CD8-positive, alpha-beta memory T cell (primary cell): ENCODE results near the gene TNFRSF12A. TPM values are rescaled to one million over a fixed set of nuclear protein-coding genes. Genes with fewer than 3 reads are reported as not detected.
"Not testable (repeated sequence)": the region's sequence is repeated elsewhere in the genome, so short reads cannot be mapped to it uniquely, and the experiment has no call there.

Experiments used
- CTCF ChIA-PET: fragments of 350-600 bp; sonication (Branson Sonifier 250); formaldehyde crosslinking; loops from one replicate; lab custom pipeline; 2021; ENCODE audit warnings: antibody characterized with exemption; lab: Charles Lee
- POLR2A ChIA-PET: fragments of 350-600 bp; sonication (Branson Sonifier 250); formaldehyde crosslinking; loops from one replicate; lab custom pipeline; 2021; ENCODE audit warnings: antibody characterized with exemption; lab: Charles Lee
- DNase-seq, 5 donors: peaks; one replicate each; pipeline versions ENCODE4 v3.0.0 to v3.0.0-alpha.2; 2020 to 2022; ENCODE audit warnings: mixed read lengths in 1 of 5
- H3K27ac ChIP-seq: one replicate; pipeline ENCODE4 v1.7.0; 2013; ENCODE audit warnings: low read depth, mild to moderate bottlenecking, low read length, moderate library complexity
- H3K27me3 ChIP-seq: 2 replicates; pipeline ENCODE4 v1.7.0; 2013; ENCODE audit warnings: low read length, mild to moderate bottlenecking; ENCODE audit not compliant: insufficient read depth, poor library complexity, severe bottlenecking
- H3K36me3 ChIP-seq: 2 replicates; pipeline ENCODE4 v1.7.0; 2013; ENCODE audit warnings: mild to moderate bottlenecking, low read length, moderate library complexity; ENCODE audit not compliant: insufficient read depth
- H3K4me1 ChIP-seq: 2 replicates; pipeline ENCODE4 v1.7.0; 2013; ENCODE audit warnings: mild to moderate bottlenecking, low read length, moderate library complexity; ENCODE audit not compliant: insufficient read depth
- H3K4me3 ChIP-seq: 2 replicates; pipeline ENCODE4 v1.7.0; 2013; ENCODE audit warnings: mild to moderate bottlenecking, low read length
- H3K9me3 ChIP-seq: 2 replicates; pipeline ENCODE4 v1.7.0; 2013; ENCODE audit warnings: mild to moderate bottlenecking, low read length
- H3K27ac Mint-ChIP-seq, 8 donors: one replicate each; pipeline ENCODE4 v1.8.0; 2020 to 2021; ENCODE audit warnings: mixed read lengths in 8 of 8, mild to moderate bottlenecking in 6 of 8, inconsistent platforms in 3 of 8, moderate library complexity in 3 of 8
- H3K27me3 Mint-ChIP-seq, 2 donors: one replicate each; pipeline ENCODE4 v1.8.0; 2020 to 2021; ENCODE audit warnings: mixed read lengths in 2 of 2, mild to moderate bottlenecking in 1 of 2, moderate library complexity in 1 of 2
- H3K36me3 Mint-ChIP-seq, 3 donors: one replicate each; pipeline ENCODE4 v1.8.0; 2020 to 2021; ENCODE audit warnings: mixed read lengths in 3 of 3, inconsistent platforms in 1 of 3, mild to moderate bottlenecking in 1 of 3
- H3K4me1 Mint-ChIP-seq, 3 donors: one replicate each; pipeline ENCODE4 v1.8.0; 2020 to 2021; ENCODE audit warnings: mixed read lengths in 3 of 3, inconsistent platforms in 1 of 3, mild to moderate bottlenecking in 1 of 3
- H3K4me3 Mint-ChIP-seq, 7 donors: one replicate each; pipeline ENCODE4 v1.8.0; 2020 to 2021; ENCODE audit warnings: mixed read lengths in 7 of 7, mild to moderate bottlenecking in 6 of 7, moderate library complexity in 4 of 7, inconsistent platforms in 2 of 7
- H3K9me3 Mint-ChIP-seq, 5 donors: one replicate each; pipeline ENCODE4 v1.8.0; 2020 to 2022; ENCODE audit warnings: mixed read lengths in 5 of 5, mild to moderate bottlenecking in 3 of 5, moderate library complexity in 2 of 5, inconsistent platforms in 1 of 5
- polyA plus RNA-seq: library from polyadenylated mRNA; unstranded; fragments of 300-500 nt; fragmentation: Illumina TruSeq; gene quantifications from one replicate; pipeline ENCODE4 v1.2.3, GENCODE V29; 2021
- total RNA-seq, 2 experiments: library from RNA; stranded (reverse); gene quantifications; one replicate each; pipeline ENCODE4 v1.2.3, GENCODE V29; 2021

Gene TNFRSF12A
- total and polyA plus RNA-seq, 3 experiments from 2014 or later: 2.1 to 4.5 (median 3.7) TPM

- not testable (repeated sequence) for DNase-seq, H3K9me3 ChIP-seq, H3K9me3 Mint-ChIP-seq, H3K4me3 ChIP-seq, H3K27me3 Mint-ChIP-seq, H3K27ac ChIP-seq, H3K36me3 ChIP-seq, H3K27me3 ChIP-seq
- CTCF ChIA-PET: interaction anchor here (1.0 to 6.4 kb wide), 6 partner anchors 9 to 74 kb away, joined by 3 to 190 read pairs (median 4); partner anchors contain the start of genes IL32 and ZNF213
- H3K4me1 ChIP-seq: peaks cover 42% of the 10 kb centered on the region
- H3K4me1 Mint-ChIP-seq: peaks cover 43 to 75% (median 58%) of the 10 kb centered on the region in 3 donors
- H3K4me3 Mint-ChIP-seq: peak overlapping the region in 6 of 7 donors; percentile 55 to 81 (median 75)
- peaks cover 0 to 33% (median 6%) of the 10 kb centered on the region in 3 donors for H3K36me3 Mint-ChIP-seq
- H3K27ac Mint-ChIP-seq: peak overlapping the region in 6 of 8 donors; percentile 72 to 95 (median 90)
- POLR2A ChIA-PET: interaction anchor here (1.4 to 2.0 kb wide), 3 partner anchors 24 to 74 kb away, joined by 3 to 8 read pairs (median 4); no protein-coding TSS in a partner anchor
Observed at GRCh38 chr16:3055734-3056115, 35.6 kb downstream of the TNFRSF12A start.

- peak overlapping the region; percentile 59 to 96 (median 68) for H3K4me3 Mint-ChIP-seq
- no peaks in the 10 kb centered on the region for H3K9me3 ChIP-seq
- no peaks in the 10 kb centered on the region for H3K9me3 Mint-ChIP-seq
- H3K36me3 ChIP-seq: no peaks in the 10 kb centered on the region
- peaks cover 42% of the 10 kb centered on the region for H3K4me1 ChIP-seq
- H3K27me3 ChIP-seq: no peaks in the 10 kb centered on the region
- H3K4me1 Mint-ChIP-seq: peaks cover 43 to 67% (median 51%) of the 10 kb centered on the region in 3 donors
- POLR2A ChIA-PET: interaction anchor here (0.6 to 2.0 kb wide), 3 partner anchors 18 to 54 kb away, joined by 3 to 4 read pairs (median 4); no protein-coding TSS in a partner anchor
- CTCF ChIA-PET: interaction anchor here (0.8 to 6.4 kb wide), 9 partner anchors 8 to 103 kb away, joined by 3 to 190 read pairs (median 3); partner anchors contain the start of genes IL32, ZNF213 and ZSCAN10
- no peaks in the 10 kb centered on the region for H3K27me3 Mint-ChIP-seq
- no peak overlapping the region for H3K27ac ChIP-seq
- no peak overlapping the region for H3K4me3 ChIP-seq
- DNase-seq: no peak
- peak overlapping the region in 7 of 8 donors; percentile 43 to 99 (median 76) for H3K27ac Mint-ChIP-seq
- H3K36me3 Mint-ChIP-seq: peaks cover 0 to 33% (median 6%) of the 10 kb centered on the region in 3 donors
Observed at GRCh38 chr16:3056336-3057180, 36.4 kb downstream of the TNFRSF12A start.

- Mint-ChIP-seq H3K9me3 (no peaks in the 10 kb centered on the region), H3K4me1 (peaks cover 42 to 69% (median 52%) of the 10 kb centered on the region in 3 donors), H3K27ac (peak overlapping the region; percentile 51 to 99 (median 86)), H3K4me3 (peak overlapping the region; percentile 37 to 96 (median 63)), H3K27me3 (no peaks in the 10 kb centered on the region), H3K36me3 (peaks cover 0 to 30% (median 6%) of the 10 kb centered on the region in 3 donors)
- ChIA-PET CTCF (interaction anchor here (1.1 to 6.4 kb wide), 22 partner anchors 10 to 108 kb away, joined by 3 to 190 read pairs (median 7); partner anchors contain the start of genes BICDL2, HCFC1R1, MMP25 and THOC6), POLR2A (interaction anchor here (0.6 to 2.8 kb wide), 5 partner anchors 9 to 72 kb away, joined by 3 to 28 read pairs (median 5); no protein-coding TSS in a partner anchor)
- no peak overlapping the region for H3K27ac ChIP-seq
- peaks cover 47% of the 10 kb centered on the region for H3K4me1 ChIP-seq
- DNase-seq: no peak
- no peaks in the 10 kb centered on the region for H3K9me3 ChIP-seq
- H3K4me3 ChIP-seq: peak overlapping the region; percentile 71
- H3K36me3 ChIP-seq: no peaks in the 10 kb centered on the region
- H3K27me3 ChIP-seq: no peaks in the 10 kb centered on the region
Observed at GRCh38 chr16:3057181-3058138, 37.3 kb downstream of the TNFRSF12A start.

GRCh38 chr16:3058139-3059030 lies 38.2 kb downstream of the TNFRSF12A start:
- peak overlapping the region; percentile 71 for H3K4me3 ChIP-seq
- POLR2A ChIA-PET: interaction anchor here (0.6 to 2.8 kb wide), 11 partner anchors 8 to 100 kb away, joined by 3 to 28 read pairs (median 5); partner anchors contain the start of gene ZNF213
- H3K4me1 ChIP-seq: peaks cover 47% of the 10 kb centered on the region
- Mint-ChIP-seq H3K27ac (peak overlapping the region; percentile 75 to 97 (median 87)), H3K4me1 (peaks cover 46 to 75% (median 60%) of the 10 kb centered on the region in 3 donors), H3K4me3 (peak overlapping the region; percentile 90 to 97 (median 93)), H3K36me3 (peaks cover 0 to 30% (median 6%) of the 10 kb centered on the region in 3 donors), H3K9me3 (no peaks in the 10 kb centered on the region), H3K27me3 (no peaks in the 10 kb centered on the region)
- no peaks in the 10 kb centered on the region for H3K36me3 ChIP-seq
- DNase-seq: peak; percentile 38 to 75 (median 49)
- CTCF ChIA-PET: interaction anchor here (0.7 to 6.4 kb wide), 31 partner anchors 10 to 107 kb away, joined by 3 to 190 read pairs (median 6); partner anchors contain the start of genes BICDL2, CLDN9, HCFC1R1 and MMP25
- H3K9me3 ChIP-seq: no peaks in the 10 kb centered on the region
- H3K27ac ChIP-seq: peak overlapping the region; percentile 75
- no peaks in the 10 kb centered on the region for H3K27me3 ChIP-seq

GRCh38 chr16:3059041-3059722 lies 39.0 kb downstream of the TNFRSF12A start:
- H3K27ac Mint-ChIP-seq: peak overlapping the region; percentile 85 to 97 (median 91)
- CTCF ChIA-PET: interaction anchor here (0.7 to 6.4 kb wide), 36 partner anchors 8 to 207 kb away, joined by 3 to 190 read pairs (median 6); partner anchors contain the start of genes BICDL2, CLDN9, HCFC1R1 and MMP25
- H3K27ac ChIP-seq: peak overlapping the region; percentile 75
- H3K27me3 Mint-ChIP-seq: no peaks in the 10 kb centered on the region
- peak; percentile 83 to 89 (median 85) for DNase-seq
- POLR2A ChIA-PET: interaction anchor here (0.6 to 2.8 kb wide), 9 partner anchors 9 to 99 kb away, joined by 3 to 28 read pairs (median 5); partner anchors contain the start of gene ZNF213
- H3K4me3 ChIP-seq: peak overlapping the region; percentile 71
- peaks cover 51% of the 10 kb centered on the region for H3K4me1 ChIP-seq
- H3K4me3 Mint-ChIP-seq: peak overlapping the region; percentile 90 to 97 (median 93)
- no peaks in the 10 kb centered on the region for H3K36me3 ChIP-seq
- no peaks in the 10 kb centered on the region for H3K9me3 Mint-ChIP-seq
- H3K36me3 Mint-ChIP-seq: peaks cover 0 to 23% (median 4%) of the 10 kb centered on the region in 3 donors
- H3K9me3 ChIP-seq: no peaks in the 10 kb centered on the region
- H3K4me1 Mint-ChIP-seq: peaks cover 46 to 76% (median 61%) of the 10 kb centered on the region in 3 donors
- no peaks in the 10 kb centered on the region for H3K27me3 ChIP-seq

GRCh38 chr16:3059723-3060242 lies 39.6 kb downstream of the TNFRSF12A start:
- peaks cover 54% of the 10 kb centered on the region for H3K4me1 ChIP-seq
- CTCF ChIA-PET: interaction anchor here (0.7 to 6.4 kb wide), 23 partner anchors 8 to 206 kb away, joined by 3 to 190 read pairs (median 8); partner anchors contain the start of genes MMP25, ZNF213 and ZSCAN10
- DNase-seq: no peak

More at GRCh38 chr16:3059723-3060242, 39.6 kb downstream of the TNFRSF12A start:
- Histone ChIP-seq H3K27ac (peak overlapping the region; percentile 75), H3K4me3 (peak overlapping the region; percentile 71), H3K36me3 (no peaks in the 10 kb centered on the region), H3K9me3 (no peaks in the 10 kb centered on the region), H3K27me3 (no peaks in the 10 kb centered on the region)
- peaks cover 0 to 20% (median 2%) of the 10 kb centered on the region in 3 donors for H3K36me3 Mint-ChIP-seq
- H3K4me1 Mint-ChIP-seq: peaks cover 46 to 77% (median 61%) of the 10 kb centered on the region in 3 donors
- H3K9me3 Mint-ChIP-seq: no peaks in the 10 kb centered on the region
- H3K4me3 Mint-ChIP-seq: peak overlapping the region; percentile 81 to 97 (median 89)
- H3K27me3 Mint-ChIP-seq: no peaks in the 10 kb centered on the region
- H3K27ac Mint-ChIP-seq: peak overlapping the region; percentile 78 to 97 (median 90)
- POLR2A ChIA-PET: interaction anchor here (2.4 to 2.8 kb wide), 2 partner anchors 16 to 70 kb away, joined by 27 to 28 read pairs; no protein-coding TSS in a partner anchor
